Measurements from ENCODE around the gene YY1AP1.
"Not testable (repeated sequence)": the region's sequence is repeated elsewhere in the genome, so short reads cannot be mapped to it uniquely, and the experiment has no call there.

Gene YY1AP1

DNA sequence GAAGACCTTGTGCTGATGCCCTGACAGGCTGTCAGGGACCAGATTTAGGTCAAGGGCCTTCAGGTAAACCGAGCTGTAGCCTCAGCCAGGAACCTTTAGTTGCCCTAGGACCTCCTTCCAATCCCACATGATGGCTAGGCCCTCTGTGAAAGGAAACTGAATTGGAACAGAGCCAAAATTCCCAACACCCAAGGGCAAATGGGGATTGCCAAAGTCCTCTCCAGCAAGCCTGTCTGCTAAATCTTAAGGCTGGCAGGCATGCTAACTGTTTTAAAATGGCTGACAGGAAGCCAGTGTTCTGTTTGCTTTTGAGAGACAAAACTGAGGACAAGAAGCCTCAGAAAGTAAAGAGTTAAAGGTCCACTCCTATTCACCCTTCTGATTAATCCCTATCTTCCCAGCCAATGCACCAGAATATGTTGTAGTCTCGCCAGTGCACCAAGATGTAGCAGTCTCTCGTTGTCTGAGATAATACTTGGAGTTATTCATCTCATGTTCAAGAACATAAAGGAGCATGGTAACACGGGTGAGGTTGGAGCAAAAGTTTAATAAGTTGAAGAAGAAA is 43.5 kb downstream of the YY1AP1 start:
- no peak for DNase-seq

- no peak for DNase-seq
Observed at GRCh38 chr1:155643230-155643629, 45.3 kb downstream of the YY1AP1 start.

DNA sequence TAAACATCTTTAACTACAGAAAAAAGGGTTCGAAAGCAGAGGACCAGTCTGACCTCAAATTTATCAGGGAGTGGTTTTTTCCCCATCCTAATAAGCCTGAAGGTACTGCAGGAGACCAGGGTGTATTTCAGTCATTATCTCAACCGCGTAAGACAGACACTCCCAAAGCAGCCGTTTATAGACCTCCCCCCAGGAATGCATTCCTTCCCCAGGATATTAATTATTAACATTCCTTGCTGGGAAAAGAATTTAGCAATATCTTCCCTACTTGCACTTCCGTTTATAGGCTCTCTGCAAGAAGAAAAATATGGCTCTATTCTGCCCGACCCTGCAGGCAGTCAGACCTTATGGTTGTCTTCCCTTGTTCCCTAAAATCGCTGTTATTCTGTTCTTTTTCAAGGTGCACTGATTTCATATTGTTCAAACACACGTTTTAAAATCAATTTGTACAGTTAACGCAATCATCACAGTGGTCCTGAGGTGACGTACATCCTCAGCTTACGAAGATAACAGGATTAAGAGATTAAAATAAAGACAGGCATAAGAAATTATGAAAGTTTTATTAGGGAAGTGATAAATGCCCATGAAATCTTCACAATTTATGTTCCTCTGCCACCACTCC is 45.9 kb downstream of the YY1AP1 start:
- DNase-seq: not testable (repeated sequence)

GRCh38 chr1:155640367-155640766 is 48.2 kb downstream of the YY1AP1 start:
- DNase-seq: no peak

DNA sequence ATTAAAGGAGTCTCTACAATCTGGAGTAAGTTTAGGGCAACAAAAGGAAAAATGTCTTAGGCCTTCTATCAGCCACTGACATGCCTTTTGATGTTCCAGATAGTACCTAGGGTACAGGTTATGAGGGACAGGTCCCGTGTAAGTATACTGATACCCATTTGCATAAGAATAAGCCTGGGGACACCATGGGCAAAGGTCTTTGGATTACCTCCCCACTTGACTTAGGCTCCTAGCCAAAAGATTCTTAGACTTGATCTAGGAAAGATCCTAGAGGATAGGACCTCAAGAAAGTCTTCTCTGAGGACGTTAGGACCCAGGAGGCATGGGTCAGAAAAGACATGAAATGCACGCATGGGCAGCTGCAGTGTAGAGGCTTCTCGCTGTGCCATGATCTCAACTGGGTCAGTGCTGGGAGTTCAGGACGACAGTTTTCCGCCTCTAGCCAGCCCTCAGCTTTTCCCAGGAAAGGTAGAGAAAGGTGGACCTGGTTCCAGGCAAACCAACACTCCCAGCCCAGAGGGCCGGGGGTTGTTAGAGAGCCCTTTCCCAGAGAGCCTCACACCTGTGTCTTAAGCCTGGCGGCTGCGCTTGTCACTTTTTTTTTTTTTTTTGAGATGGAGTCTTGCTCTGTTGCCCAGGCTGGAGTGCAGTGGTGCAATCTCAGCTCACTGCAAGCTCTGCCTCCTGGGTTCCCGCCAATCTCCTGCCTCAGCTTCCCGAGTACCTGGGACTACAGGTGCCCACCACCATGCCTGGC is 52.0 kb downstream of the YY1AP1 start:
- DNase-seq: no peak

DNA sequence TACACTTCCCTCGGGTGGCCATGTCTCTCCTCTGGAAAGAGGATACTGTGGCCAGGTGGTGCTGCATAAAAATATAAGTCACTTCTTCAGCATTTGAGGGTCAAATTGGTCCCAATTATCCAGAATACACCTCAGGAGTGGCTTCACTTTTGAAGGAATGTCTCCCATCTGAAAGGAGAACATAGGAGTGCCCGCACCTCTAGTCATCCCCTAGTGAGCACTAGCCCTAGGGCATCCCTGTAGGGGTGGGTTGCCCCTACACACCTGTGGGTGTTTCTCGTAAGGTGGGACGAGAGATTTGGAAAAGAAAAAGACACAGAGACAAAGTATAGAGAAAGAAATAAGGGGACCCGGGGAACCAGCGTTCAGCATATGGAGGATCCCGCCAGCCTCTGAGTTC is 62.1 kb downstream of the YY1AP1 start:
- not testable (repeated sequence) for DNase-seq

GRCh38 chr1:155623357-155623756 is 65.2 kb downstream of the YY1AP1 start:
- DNase-seq: no peak

DNA sequence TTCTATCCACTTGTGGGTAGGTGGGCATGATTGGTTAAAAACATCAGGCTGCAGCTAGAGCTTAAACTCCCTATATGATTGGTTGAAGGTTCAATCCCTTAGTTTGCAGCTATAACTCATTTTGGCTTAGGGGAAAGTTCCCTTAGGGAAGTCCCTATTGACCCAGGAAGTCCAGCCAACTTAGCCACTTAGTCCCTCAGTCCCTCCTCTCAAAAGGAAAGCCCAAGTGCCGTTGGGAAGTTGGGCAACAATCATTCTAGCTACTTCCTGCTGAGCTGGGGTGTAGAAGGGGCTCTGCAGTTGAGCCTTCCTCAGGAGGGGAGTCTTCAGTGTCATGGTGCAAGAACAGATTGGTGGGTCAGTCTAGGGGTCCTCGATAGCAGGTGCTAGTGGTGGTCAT is 66.4 kb downstream of the YY1AP1 start:
- no peak for DNase-seq

DNA sequence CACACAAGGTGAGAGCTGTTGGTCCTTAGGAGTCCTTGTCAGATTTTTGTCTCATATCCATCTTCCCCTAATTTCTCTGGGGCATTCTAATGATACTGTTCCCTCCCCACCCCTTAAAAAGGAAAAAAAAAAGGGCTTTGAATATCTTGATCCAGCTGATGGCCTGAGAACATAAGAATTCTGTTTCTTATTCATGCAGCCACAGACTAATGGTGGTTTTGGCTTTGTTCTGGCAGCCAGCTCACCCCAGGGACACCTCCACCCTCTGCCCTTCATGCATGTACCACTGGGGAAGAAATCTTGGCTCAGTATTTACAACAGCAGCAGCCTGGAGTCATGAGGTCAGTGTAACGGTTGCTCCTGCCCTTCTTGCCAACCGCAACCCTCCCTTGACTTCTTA is 75.3 kb downstream of the YY1AP1 start:
- DNase-seq: not testable (repeated sequence)

DNA sequence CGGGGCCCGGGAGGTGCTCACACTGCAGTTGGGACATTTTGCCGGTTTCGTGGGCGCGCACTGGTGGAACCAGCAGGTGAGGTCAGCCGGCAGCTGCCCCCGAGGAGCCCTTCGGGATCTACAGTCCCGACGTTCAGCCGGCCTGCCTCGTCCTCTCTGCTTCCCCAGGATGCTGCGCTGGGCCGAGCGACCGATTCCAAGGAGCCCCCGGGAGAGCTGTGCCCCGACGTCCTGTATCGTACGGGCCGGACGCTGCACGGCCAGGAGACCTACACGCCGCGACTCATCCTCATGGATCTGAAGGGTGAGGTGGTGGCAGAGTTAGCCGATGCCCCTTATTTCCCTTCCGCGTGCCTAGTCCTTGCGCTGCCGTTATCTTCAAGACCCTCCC is 78.3 kb downstream of the YY1AP1 start:
- not testable (repeated sequence) for DNase-seq

DNA sequence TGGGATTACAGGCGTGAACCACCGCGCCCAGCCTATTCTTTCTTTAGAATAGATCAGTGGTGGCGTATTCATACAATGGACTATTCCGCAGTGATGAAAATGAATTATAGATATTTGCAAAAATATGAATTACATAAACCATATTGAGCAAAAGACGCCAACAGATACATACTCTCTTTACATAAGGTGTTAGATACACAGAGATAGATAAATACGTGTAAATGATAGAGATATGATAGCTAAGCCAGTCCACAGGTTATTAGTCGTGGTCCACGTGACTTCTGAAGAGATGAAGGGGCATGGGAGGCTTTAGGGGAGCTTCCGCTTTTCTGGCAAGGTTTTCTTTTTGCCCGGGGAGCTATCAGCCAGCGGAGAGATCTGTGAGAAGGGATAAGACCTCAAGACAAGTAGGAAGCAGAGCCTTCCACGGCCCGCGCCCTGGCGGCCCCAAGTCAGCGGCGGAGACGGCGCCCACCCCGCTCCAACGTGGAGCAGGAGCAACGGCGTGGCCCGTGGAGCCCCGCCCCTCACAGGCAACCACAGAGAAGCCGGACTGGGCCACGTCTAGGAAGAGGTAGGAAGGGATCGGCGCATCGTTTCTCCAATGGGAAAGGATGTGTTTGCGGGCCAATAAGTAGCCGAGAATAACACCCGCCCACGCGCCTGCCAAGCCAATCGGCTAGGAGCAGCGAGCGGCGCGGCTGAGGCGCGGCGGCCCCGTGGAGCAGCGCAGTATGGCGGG is 78.9 kb downstream of the YY1AP1 start, which contains the start of gene MSTO1:
TSS of gene MSTO1 (plus strand) at position 704 of the 742 bp plus-strand sequence. CDS start at position 735, 31 bp downstream.
- DNase-seq: peak; percentile 99
